Left lung (tissue), 10 donors: ENCODE data around the gene JAGN1. TPM values are rescaled to one million over a fixed set of nuclear protein-coding genes. Genes with fewer than 3 reads are reported as not detected.
A peak's percentile ranks its signal among the peaks of the same experiment; 100 is the strongest.

Experiments used
- ATAC-seq: fragments of 200-7000 bp; cut with Tn5 transposase; one replicate; pipeline ENCODE4 v1.9.1; 2020; ENCODE audit warnings: moderate library complexity
- DNase-seq, 4 donors: peaks; one replicate each; pipeline ENCODE4 v3.0.0-alpha.2; 2013 to 2020
- H3K27ac ChIP-seq, 2 donors: fragments of 200-600 bp; sonication (generic) in 1 of 2; one replicate each; pipeline versions ENCODE4 v1.5.0 to v1.8.0; 2020 to 2021
- H3K27me3 ChIP-seq, 2 donors: fragments of 200-600 bp; sonication (generic) in 1 of 2; one replicate each; pipeline versions ENCODE4 v1.5.0 to v1.8.0; 2020 to 2021
- H3K36me3 ChIP-seq, 2 donors: fragments of 200-600 bp; sonication (generic) in 1 of 2; one replicate each; pipeline versions ENCODE4 v1.5.0 to v1.8.0; 2020 to 2021
- H3K4me1 ChIP-seq, 2 donors: fragments of 200-600 bp; one replicate each; pipeline ENCODE4 v1.8.0; 2021
- H3K4me3 ChIP-seq, 2 donors: fragments of 200-600 bp; sonication (generic) in 1 of 2; one replicate each; pipeline versions ENCODE4 v1.5.0 to v1.8.0; 2020 to 2021; ENCODE audit warnings: mild to moderate bottlenecking in 1 of 2
- H3K9me3 ChIP-seq, 2 donors: fragments of 200-600 bp; sonication (generic) in 1 of 2; one replicate each; pipeline versions ENCODE4 v1.5.0 to v1.8.0; 2020 to 2021
- CTCF ChIP-seq, 2 donors: fragments of 200-600 bp; sonication (generic) in 1 of 2; IDR thresholded peaks; one replicate each; pipeline versions ENCODE4 v1.5.0 to v1.8.0; 2021; ENCODE audit warnings: antibody characterized with exemption in 2 of 2
- intact Hi-C, 2 donors: fragments of 100-400 bp; cut with DNase I; formaldehyde crosslinking; loops; one replicate each; pipeline versions ENCODE4 v1.11.2 to v1.14.2; 2022
- polyA plus RNA-seq, 6 donors: library from polyadenylated mRNA; unstranded; fragments of 120-200 nt; gene quantifications; one replicate each; pipeline ENCODE4 v1.2.1, GENCODE V29; 2013; ENCODE audit not compliant: insufficient read length in 6 of 6
- total RNA-seq, 2 donors: library from RNA; stranded (reverse); fragmentation: NEBNext Ultra II Directional; extraction: Animal tissue kit (Norgen Biotek cat#: 25700); gene quantifications; one replicate each; pipeline ENCODE4 v1.2.1, GENCODE V29; 2021
- donor health status: DM: no; HTN: yes; CAD: no.
- donor health status: DM: no; HTN: no; CAD: no.

JAGN1 gene
- total and polyA plus RNA-seq, 8 donors = 25.1 to 38.5 (median 34.9) TPM

GRCh38 chr3:9915254-9916141 lies 25.1 kb downstream of the JAGN1 start:
- intact Hi-C loops = no loop called here
- peak; percentile 64 for ATAC-seq
- Histone ChIP-seq H3K4me1 (peaks cover 18 to 56% of the 10 kb centered on the region in 2 donors), H3K27me3 (no peaks in the 10 kb centered on the region), H3K9me3 (no peaks in the 10 kb centered on the region), H3K36me3 (no peaks in the 10 kb centered on the region), H3K4me3 (peak overlapping the region; percentile 55 to 57), H3K27ac (peak overlapping the region; percentile 87 to 88)
- peak; percentile 66 to 93 (median 76) for DNase-seq
- TF ChIP-seq CTCF (IDR thresholded peaks at IDR 0.05) = peak in 1 of 2 donors; percentile 42

- ATAC-seq = no peak
- DNase-seq = no peak
- intact Hi-C loops = no loop called here
Measured at GRCh38 chr3:9916346-9916733, 25.9 kb downstream of the JAGN1 start.

GRCh38 chr3:9916734-9917680 lies 26.6 kb downstream of the JAGN1 start, which contains the start of gene IL17RC:
TSS of gene IL17RC (plus strand) at chr3:9917098. CDS start at chr3:9917316, 218 bp downstream.
- peak within 1 kb of the TSS; percentile 55 to 57 for H3K4me3 ChIP-seq
- peak; percentile 91 for ATAC-seq
- no peak for TF ChIP-seq CTCF (IDR thresholded peaks at IDR 0.05)
- H3K27me3 ChIP-seq = no peaks in the 10 kb centered on the region
- H3K9me3 ChIP-seq = no peaks in the 10 kb centered on the region
- DNase-seq = peak; percentile 73 to 92 (median 90)
- H3K27ac ChIP-seq = peak within 1 kb of the TSS; percentile 87 to 88
- H3K36me3 ChIP-seq = no peaks in the 10 kb centered on the region
- peaks cover 18 to 54% of the 10 kb centered on the region in 2 donors for H3K4me1 ChIP-seq
- intact Hi-C loops = no loop called here

More at GRCh38 chr3:9916346-9916733, 25.9 kb downstream of the JAGN1 start:
- Histone ChIP-seq H3K4me1 (peaks cover 18 to 56% of the 10 kb centered on the region in 2 donors), H3K27ac (peak overlapping the region; percentile 87 to 88), H3K36me3 (no peaks in the 10 kb centered on the region), H3K4me3 (peak overlapping the region; percentile 38 to 57), H3K9me3 (no peaks in the 10 kb centered on the region), H3K27me3 (no peaks in the 10 kb centered on the region)
- TF ChIP-seq CTCF (IDR thresholded peaks at IDR 0.05) = no peak

- H3K4me1 ChIP-seq = peaks cover 18 to 46% of the 10 kb centered on the region in 2 donors
- H3K9me3 ChIP-seq = no peaks in the 10 kb centered on the region
- no peak for TF ChIP-seq CTCF (IDR thresholded peaks at IDR 0.05)
- peak overlapping the region in 1 of 2 donors; percentile 57 for H3K4me3 ChIP-seq
- DNase-seq (no peak), ATAC-seq (no peak)
- intact Hi-C loops = no loop called here
- H3K27me3 ChIP-seq = no peaks in the 10 kb centered on the region
- no peak overlapping the region for H3K27ac ChIP-seq
- no peaks in the 10 kb centered on the region for H3K36me3 ChIP-seq
Measured at GRCh38 chr3:9917820-9918219, 27.4 kb downstream of the JAGN1 start.
